GM12878 (cell line): ENCODE results near the gene ZNF469. TPM values are rescaled to one million over a fixed set of nuclear protein-coding genes. Genes with fewer than 3 reads are reported as not detected.

Experiments
- ATAC-seq: fragments of 200-7000 bp; cut with Tn5 transposase; 3 replicates; pipeline ENCODE4 v1.9.1; 2020; ENCODE audit warnings: mild to moderate bottlenecking, moderate library complexity
- BruUV-seq: library from RNA; stranded (reverse); fragments of 400-500 nt; replicated peaks from 2 replicates; lab custom pipeline; 2021; lab: Mats Ljungman, UMichigan
- CTCF ChIA-PET: fragments of 300-600 bp; sonication (Branson Sonifier 250); formaldehyde crosslinking; extraction: SDS; loops from one replicate; lab custom pipeline; 2021; ENCODE audit warnings: inconsistent platforms; lab: Yijun Ruan, JAX
- POLR2A ChIA-PET: fragments of 350-600 bp; formaldehyde crosslinking; extraction: SDS; loops from one replicate; lab custom pipeline; 2021; ENCODE audit warnings: inconsistent platforms; lab: Charles Lee
- RAD21 ChIA-PET: fragments of 300-600 bp; sonication (Branson Sonifier 250); formaldehyde crosslinking; loops from one replicate; lab custom pipeline; 2023; ENCODE audit warnings: antibody characterized with exemption; ENCODE audit not compliant: unreplicated experiment; lab: Charles Lee
- SMC1A ChIA-PET: fragments of 300-600 bp; sonication (Branson Sonifier 250); formaldehyde crosslinking; loops from one replicate; lab custom pipeline; 2023; ENCODE audit not compliant: unreplicated experiment, uncharacterized antibody; lab: Charles Lee
- DNase-seq: peaks from one replicate; pipeline ENCODE4 v3.0.0-alpha.2; 2011; ENCODE audit warnings: low read depth, low spot score
- FAIRE-seq: peaks from 3 replicates; lab custom pipeline; 2011; peaks lifted over from hg19 to GRCh38; lab: Jason Lieb, UNC
- H2AFZ ChIP-seq: 2 replicates; pipeline ENCODE4 v1.6.0; 2011; ENCODE audit warnings: low read depth, low read length, control low read depth; ENCODE audit not compliant: control insufficient read depth
- H3K27ac ChIP-seq: 2 replicates; pipeline ENCODE4 v1.5.1; 2011; ENCODE audit warnings: control low read depth; ENCODE audit not compliant: control insufficient read depth, insufficient read depth
- H3K27me3 ChIP-seq, 2 experiments: replicated peaks in 1 of 2; 2 replicates each; pipeline versions ENCODE4 v1.6.0 to v1.6.1; 2011; ENCODE audit warnings: low read length in 1 of 2; ENCODE audit not compliant: control insufficient read depth in 2 of 2, insufficient read depth in 2 of 2
- H3K36me3 ChIP-seq, 2 experiments: 2 replicates each; pipeline ENCODE4 v1.5.1; 2011; ENCODE audit warnings: low read length in 1 of 2; ENCODE audit not compliant: control insufficient read depth in 2 of 2, insufficient read depth in 2 of 2
- H3K4me1 ChIP-seq: 2 replicates; pipeline ENCODE4 v1.6.1; 2011; ENCODE audit warnings: mild to moderate bottlenecking, low read length, moderate library complexity, mixed read lengths; ENCODE audit not compliant: control insufficient read depth, insufficient read depth
- H3K4me2 ChIP-seq: 2 replicates; pipeline ENCODE4 v1.6.0; 2011; ENCODE audit warnings: control low read depth; ENCODE audit not compliant: control insufficient read depth, insufficient read depth
- H3K4me3 ChIP-seq: fragments of 200-600 bp; sonication (generic); 2 replicates; pipeline ENCODE4 v1.5.1; 2016
- H3K79me2 ChIP-seq: 2 replicates; pipeline ENCODE4 v1.6.0; 2011; ENCODE audit warnings: low read length; ENCODE audit not compliant: control insufficient read depth, insufficient read depth
- H3K9ac ChIP-seq: 2 replicates; pipeline ENCODE4 v1.8.0; 2011; ENCODE audit warnings: low read length, control low read depth, mixed read lengths; ENCODE audit not compliant: control insufficient read depth, insufficient read depth
- H3K9me3 ChIP-seq: replicated peaks from 3 replicates; pipeline ENCODE4 v1.5.1; 2011; ENCODE audit warnings: mild to moderate bottlenecking, low read length; ENCODE audit not compliant: control insufficient read depth, insufficient read depth
- H4K20me1 ChIP-seq: 2 replicates; pipeline ENCODE4 v1.6.0; 2011; ENCODE audit not compliant: control insufficient read depth, insufficient read depth
- CEBPB ChIP-seq, 2 experiments: fragments of 150-350 bp in 1 of 2; IDR thresholded peaks; 2 replicates each; pipeline ENCODE4 v1.6.1; 2012 to 2014; ENCODE audit warnings: low read depth in 2 of 2, low read length in 2 of 2, borderline replicate concordance in 1 of 2, inconsistent platforms in 1 of 2
- RFX5 ChIP-seq: IDR thresholded peaks from 2 replicates; pipeline ENCODE4 v1.6.1; 2011; ENCODE audit warnings: low read depth, low read length, improper control_type of control experiment
- SIX5 ChIP-seq: IDR thresholded peaks from 2 replicates; pipeline ENCODE4 v1.6.1; 2011; ENCODE audit warnings: mild to moderate bottlenecking, low read depth, low read length, moderate library complexity; ENCODE audit not compliant: severe bottlenecking
- WRNIP1 ChIP-seq: IDR thresholded peaks from 2 replicates; pipeline ENCODE4 v1.6.1; 2011; ENCODE audit warnings: low read depth, low read length, improper control_type of control experiment, borderline replicate concordance
- ZBTB11 ChIP-seq: fragments of 450-650 bp; formaldehyde crosslinking; IDR thresholded peaks from 2 replicates; pipeline ENCODE4 v1.5.0; 2022; ENCODE audit warnings: mild to moderate bottlenecking, missing genetic modification characterization
- ZNF24 ChIP-seq: fragments of 450-650 bp; IDR thresholded peaks from 2 replicates; pipeline ENCODE4 v1.6.1; 2017; ENCODE audit warnings: antibody characterized with exemption, mild to moderate bottlenecking
- WGBS: methylation state at CpG from one replicate; pipeline ENCODE4 v1.1.6; 2016; ENCODE audit warnings: low lambda C conversion rate; ENCODE audit not compliant: insufficient replicate concordance, insufficient coverage; ENCODE audit errors: missing lambda C conversion rate; 5-methylcytosine and 5-hydroxymethylcytosine counted together
- in situ Hi-C: fragments of 300-500 bp; cut with MboI; formaldehyde crosslinking; loops from 9 replicates; pipeline ENCODE4 v1.14.3; 2018; ENCODE audit warnings: mixed read lengths
- intact Hi-C: fragments of 100-400 bp; cut with micrococcal nuclease; formaldehyde crosslinking; loops from one replicate; pipeline ENCODE4 v1.14.2; 2022; ENCODE audit not compliant: unreplicated experiment
- polyA plus RNA-seq, 11 experiments: library from polyadenylated mRNA; depleted of rRNA in 4 of 11; unstranded in 6 of 11; stranded (reverse) in 5 of 11; fragments of >200 nt; fragmentation: Nextera tagmentation in 4 of 11; fragmentation: Illumina TruSeq in 1 of 11; extraction: Ambion mirVana in 4 of 11; extraction: Trizol in 1 of 11; gene quantifications; 1 replicate in 1 of 11; 2 replicates in 10 of 11; pipeline versions ENCODE4 v1.2.1 to v1.2.3, GENCODE V29; 2011 to 2016; ENCODE audit warnings: inconsistent platforms in 2 of 11, missing spikeins in 2 of 11, low read depth in 1 of 11
- total RNA-seq, 4 experiments: library from RNA; depleted of rRNA in 3 of 4; stranded (reverse); fragments of >200 nt in 3 of 4; fragmentation: Illumina TruSeq in 1 of 4; extraction: Trizol in 1 of 4; gene quantifications; 2 replicates each; pipeline versions ENCODE4 v1.2.1 to v1.2.3, GENCODE V29; 2013 to 2021

The ZNF469 gene
- total and polyA plus RNA-seq, 10 of the 15 experiments (the other 5 are each of a cell fraction or from before 2014, with no cell fraction given): 0.01 to 0.21 (median 0.04) TPM; not detected in 3

- WGBS: 60% methylated on average over 16 of the region's 16 CpGs
- H4K20me1 ChIP-seq: no peaks in the 10 kb centered on the region
- H3K27me3 ChIP-seq: peaks cover 3 to 5% of the 10 kb centered on the region in 2 experiments; a peak in 3 of 4 replicates
- H3K4me3 ChIP-seq: no peak overlapping the region
- no peak overlapping the region for H2AFZ ChIP-seq
- no peaks in the 10 kb centered on the region for H3K36me3 ChIP-seq
- DNase-seq: no peak
- FAIRE-seq: no peak
- H3K4me1 ChIP-seq: no peaks in the 10 kb centered on the region
- H3K4me2 ChIP-seq: no peak overlapping the region
- no TSS peak for BruUV-seq
- ChIA-PET SMC1A (no interaction called here), RAD21 (no interaction called here), CTCF (no interaction called here), POLR2A (no interaction called here)
- no peaks in the 10 kb centered on the region for H3K9me3 ChIP-seq
- H3K79me2 ChIP-seq: no peaks in the 10 kb centered on the region
- no peak for ATAC-seq
- TF ChIP-seq SIX5 (no peak), CEBPB (IDR thresholded peaks at IDR 0.05; ENCODE audit: borderline replicate concordance in 1 of 2, low read depth in 2 of 2, low read length in 2 of 2) (no peak), ZNF24 (no peak), WRNIP1 (no peak), RFX5 (no peak), ZBTB11 (no peak)
- in situ Hi-C loops (no loop called here), intact Hi-C loops (no loop called here)
- H3K27ac ChIP-seq: no peak overlapping the region
- H3K9ac ChIP-seq: no peak overlapping the region
Observed at GRCh38 chr16:88393571-88393970, 10.8 kb downstream of the ZNF469 start.
